GM21390 (cell line): ENCODE data around the gene SAMD13.
"Not testable (repeated sequence)": the region's sequence is repeated elsewhere in the genome, so short reads cannot be mapped to it uniquely, and the experiment has no call there.

Experiments used
- ATAC-seq: cut with Tn5 transposase; IDR thresholded peaks from one replicate; pipeline ENCODE4 v1.9.1; 2021; ENCODE audit not compliant: unreplicated experiment

SAMD13 gene

GRCh38 chr1:84283381-84283780 lies 18.1 kb upstream of the SAMD13 start:
- ATAC-seq = no peak

- ATAC-seq = no peak
These were observed 15.4 kb upstream of the SAMD13 start for GRCh38 chr1:84286071-84286470.

- not testable (repeated sequence) for ATAC-seq
These were observed 14.1 kb upstream of the SAMD13 start for GRCh38 chr1:84287389-84287788.

- no peak for ATAC-seq
These were observed 12.2 kb upstream of the SAMD13 start for GRCh38 chr1:84289169-84289785.

- no peak for ATAC-seq
These were observed 9.4 kb upstream of the SAMD13 start for GRCh38 chr1:84291882-84292655.

- no peak for ATAC-seq
These were observed 7.7 kb upstream of the SAMD13 start for GRCh38 chr1:84293766-84294165.

GRCh38 chr1:84294751-84295150 lies 6.8 kb upstream of the SAMD13 start:
- ATAC-seq = no peak

- no peak for ATAC-seq
These were observed 3.8 kb upstream of the SAMD13 start for GRCh38 chr1:84297546-84298244.

- ATAC-seq = peak; percentile 67
These were observed 3.2 kb upstream of the SAMD13 start for GRCh38 chr1:84298328-84298683.

GRCh38 chr1:84298684-84299535 lies 2.6 kb upstream of the SAMD13 start:
- ATAC-seq = peak; percentile 37

- ATAC-seq = no peak
These were observed 1.9 kb upstream of the SAMD13 start for GRCh38 chr1:84299536-84300170.

GRCh38 chr1:84300501-84300900 lies 1.0 kb upstream of the SAMD13 start:
- ATAC-seq = no peak

- ATAC-seq = no peak
These were observed 377 bp downstream of the SAMD13 start for GRCh38 chr1:84301785-84302385.

- no peak for ATAC-seq
These were observed 1.9 kb downstream of the SAMD13 start for GRCh38 chr1:84303314-84303830.

GRCh38 chr1:84307398-84307797 lies 5.9 kb downstream of the SAMD13 start:
- no peak for ATAC-seq

GRCh38 chr1:84311296-84311695 lies 9.8 kb downstream of the SAMD13 start:
- ATAC-seq = no peak

GRCh38 chr1:84319662-84320061 lies 18.2 kb downstream of the SAMD13 start:
- no peak for ATAC-seq

- ATAC-seq = no peak
These were observed 26.3 kb downstream of the SAMD13 start for GRCh38 chr1:84327830-84328229.

- no peak for ATAC-seq
These were observed 28.8 kb downstream of the SAMD13 start for GRCh38 chr1:84330125-84330984.
